HG03108 (cell line): ENCODE measurements around the gene TNFRSF18.
"Not testable (repeated sequence)": the region's sequence is repeated elsewhere in the genome, so short reads cannot be mapped to it uniquely, and the experiment has no call there.

Experiments
- ATAC-seq: cut with Tn5 transposase; IDR thresholded peaks from one replicate; pipeline ENCODE4 v1.9.1; 2021; ENCODE audit warnings: moderate library complexity; ENCODE audit not compliant: unreplicated experiment

Gene TNFRSF18

GRCh38 chr1:1206376-1206965 lies at the start of gene TNFRSF18:
TSS of gene TNFRSF18 (minus strand) at chr1:1206592. CDS start at chr1:1206571, 21 bp downstream.
- ATAC-seq = no peak

- no peak for ATAC-seq
These were observed 49.2 kb upstream of the TNFRSF18 start for GRCh38 chr1:1255611-1256010.

GRCh38 chr1:1255078-1255477 lies 48.7 kb upstream of the TNFRSF18 start:
- no peak for ATAC-seq

- no peak for ATAC-seq
These were observed 48.2 kb upstream of the TNFRSF18 start for GRCh38 chr1:1254667-1254998.

- ATAC-seq = no peak
These were observed 47.7 kb upstream of the TNFRSF18 start for GRCh38 chr1:1253972-1254666.

GRCh38 chr1:1253314-1253713 lies 46.9 kb upstream of the TNFRSF18 start:
- ATAC-seq = no peak

- ATAC-seq = no peak
These were observed 44.4 kb upstream of the TNFRSF18 start for GRCh38 chr1:1250786-1251284.

- not testable (repeated sequence) for ATAC-seq
These were observed 41.9 kb upstream of the TNFRSF18 start for GRCh38 chr1:1248009-1248913.

- ATAC-seq = no peak
These were observed 41.0 kb upstream of the TNFRSF18 start for GRCh38 chr1:1247341-1247913.

- no peak for ATAC-seq
These were observed 40.4 kb upstream of the TNFRSF18 start, which contains the start of gene C1QTNF12 for GRCh38 chr1:1246577-1247340. TSS of gene C1QTNF12 (minus strand) at chr1:1246722. CDS start at chr1:1246690, 32 bp downstream.

GRCh38 chr1:1245817-1246576 lies 39.6 kb upstream of the TNFRSF18 start:
- ATAC-seq = no peak

- no peak for ATAC-seq
These were observed 38.9 kb upstream of the TNFRSF18 start for GRCh38 chr1:1245178-1245816.

- ATAC-seq = no peak
These were observed 37.9 kb upstream of the TNFRSF18 start for GRCh38 chr1:1244192-1244811.

GRCh38 chr1:1243807-1244191 lies 37.4 kb upstream of the TNFRSF18 start:
- ATAC-seq = no peak

- ATAC-seq = no peak
These were observed 36.9 kb upstream of the TNFRSF18 start for GRCh38 chr1:1243266-1243660.

GRCh38 chr1:1242461-1243265 lies 36.3 kb upstream of the TNFRSF18 start:
- no peak for ATAC-seq

- ATAC-seq = no peak
These were observed 35.3 kb upstream of the TNFRSF18 start for GRCh38 chr1:1241588-1242219.
